GM12878 (cell line): ENCODE results near the gene IGSF6. TPM values are rescaled to one million over a fixed set of nuclear protein-coding genes. Genes with fewer than 3 reads are reported as not detected.
A peak's percentile ranks its signal among the peaks of the same experiment; 100 is the strongest.

ENCODE experiments used
- BCLAF1 ChIP-seq: fragments of 450-650 bp; IDR thresholded peaks from 2 replicates; pipeline ENCODE4 v1.6.1; 2017; ENCODE audit warnings: antibody characterized with exemption, mild to moderate bottlenecking, moderate library complexity
- BRCA1 ChIP-seq: IDR thresholded peaks from 2 replicates; pipeline ENCODE4 v1.6.1; 2011; ENCODE audit warnings: low read depth, low read length, improper control_type of control experiment
- CBX3 ChIP-seq: fragments of 200-600 bp; sonication (generic); IDR thresholded peaks from 2 replicates; pipeline ENCODE4 v1.6.1; 2016; ENCODE audit warnings: low read depth, borderline replicate concordance
- CREM ChIP-seq: IDR thresholded peaks from 2 replicates; pipeline ENCODE4 v1.6.1; 2014; ENCODE audit warnings: antibody characterized with exemption, low read depth
- CTCF ChIP-seq, 3 experiments: IDR thresholded peaks in 2 of 3; conservative IDR thresholded peaks in 1 of 3; 2 replicates each; pipeline ENCODE4 v1.5.1; 2011; ENCODE audit warnings: low read depth in 3 of 3, low read length in 3 of 3, mild to moderate bottlenecking in 3 of 3, control low read depth in 2 of 3, moderate library complexity in 2 of 3, inconsistent platforms in 1 of 3, mixed read lengths in 1 of 3; ENCODE audit not compliant: control insufficient read depth in 2 of 3, insufficient read depth in 1 of 3; ENCODE audit errors: extremely low read depth in 1 of 3
- ESRRA ChIP-seq: IDR thresholded peaks from 2 replicates; pipeline ENCODE4 v1.6.1; 2012; ENCODE audit warnings: mild to moderate bottlenecking, low read length, improper control_type of control experiment
- HDGF ChIP-seq: fragments of 450-650 bp; IDR thresholded peaks from 2 replicates; pipeline ENCODE4 v1.6.1; 2016; ENCODE audit warnings: antibody characterized with exemption
- JUNB ChIP-seq: IDR thresholded peaks from 2 replicates; pipeline ENCODE4 v1.6.1; 2016; ENCODE audit warnings: antibody characterized with exemption, mild to moderate bottlenecking
- MAX ChIP-seq: IDR thresholded peaks from 2 replicates; pipeline ENCODE4 v1.6.1; 2012; ENCODE audit warnings: low read depth, low read length, improper control_type of control experiment
- MXI1 ChIP-seq: fragments of 150-350 bp; IDR thresholded peaks from 2 replicates; pipeline ENCODE4 v1.6.1; 2011; ENCODE audit warnings: low read depth, mild to moderate bottlenecking, inconsistent platforms, low read length, improper control_type of control experiment
- MYC ChIP-seq: IDR thresholded peaks from 2 replicates; pipeline ENCODE4 v1.6.1; 2011; ENCODE audit warnings: mild to moderate bottlenecking, low read length, moderate library complexity, inconsistent platforms; ENCODE audit not compliant: insufficient read depth, insufficient replicate concordance, insufficient read length, severe bottlenecking
- POLR2AphosphoS2 ChIP-seq: IDR thresholded peaks from 2 replicates; pipeline ENCODE4 v1.6.1; 2011; ENCODE audit warnings: low read depth, mild to moderate bottlenecking, low read length, improper control_type of control experiment, moderate library complexity
- RFX5 ChIP-seq: IDR thresholded peaks from 2 replicates; pipeline ENCODE4 v1.6.1; 2011; ENCODE audit warnings: low read depth, low read length, improper control_type of control experiment
- SIX5 ChIP-seq: IDR thresholded peaks from 2 replicates; pipeline ENCODE4 v1.6.1; 2011; ENCODE audit warnings: mild to moderate bottlenecking, low read depth, low read length, moderate library complexity; ENCODE audit not compliant: severe bottlenecking
- SMC3 ChIP-seq: IDR thresholded peaks from 2 replicates; pipeline ENCODE4 v1.6.1; 2011; ENCODE audit warnings: low read length, improper control_type of control experiment, borderline replicate concordance
- SRF ChIP-seq, 2 experiments: IDR thresholded peaks; 2 replicates each; pipeline ENCODE4 v1.6.1; 2011; ENCODE audit warnings: low read depth in 2 of 2, low read length in 2 of 2, mild to moderate bottlenecking in 1 of 2, moderate library complexity in 1 of 2
- SUPT20H ChIP-seq: IDR thresholded peaks from 2 replicates; pipeline ENCODE4 v1.6.1; 2011; ENCODE audit warnings: low read depth, mild to moderate bottlenecking, low read length, moderate library complexity, borderline replicate concordance; ENCODE audit not compliant: control insufficient read depth
- TARDBP ChIP-seq: IDR thresholded peaks from 2 replicates; pipeline ENCODE4 v1.6.1; 2016; ENCODE audit warnings: borderline replicate concordance
- ZNF217 ChIP-seq: fragments of 450-650 bp; IDR thresholded peaks from 2 replicates; pipeline ENCODE4 v1.6.1; 2017; ENCODE audit warnings: antibody characterized with exemption, mild to moderate bottlenecking
- ZNF24 ChIP-seq: fragments of 450-650 bp; IDR thresholded peaks from 2 replicates; pipeline ENCODE4 v1.6.1; 2017; ENCODE audit warnings: antibody characterized with exemption, mild to moderate bottlenecking
- ZNF687 ChIP-seq: fragments of 450-650 bp; IDR thresholded peaks from 2 replicates; pipeline ENCODE4 v1.6.1; 2017; ENCODE audit warnings: mild to moderate bottlenecking, moderate library complexity
- polyA plus RNA-seq, 11 experiments: library from polyadenylated mRNA; depleted of rRNA in 4 of 11; unstranded in 6 of 11; stranded (reverse) in 5 of 11; fragments of >200 nt; fragmentation: Nextera tagmentation in 4 of 11; fragmentation: Illumina TruSeq in 1 of 11; extraction: Ambion mirVana in 4 of 11; extraction: Trizol in 1 of 11; gene quantifications; 1 replicate in 1 of 11; 2 replicates in 10 of 11; pipeline versions ENCODE4 v1.2.1 to v1.2.3, GENCODE V29; 2011 to 2016; ENCODE audit warnings: inconsistent platforms in 2 of 11, missing spikeins in 2 of 11, low read depth in 1 of 11
- total RNA-seq, 4 experiments: library from RNA; depleted of rRNA in 3 of 4; stranded (reverse); fragments of >200 nt in 3 of 4; fragmentation: Illumina TruSeq in 1 of 4; extraction: Trizol in 1 of 4; gene quantifications; 2 replicates each; pipeline versions ENCODE4 v1.2.1 to v1.2.3, GENCODE V29; 2013 to 2021

IGSF6 gene
- total and polyA plus RNA-seq, 10 of the 15 experiments (the other 5 are each of a cell fraction or from before 2014, with no cell fraction given): 0.32 to 1.2 (median 0.72) TPM

GRCh38 chr16:21656795-21657768 is 4.7 kb upstream of the IGSF6 start (continued):
- no peak for TF ChIP-seq MAX
- TF ChIP-seq BCLAF1: no peak
- TF ChIP-seq SMC3: peak; percentile 62; the same call in 1 of the 2 replicates
- no peak for TF ChIP-seq MXI1
- TF ChIP-seq RFX5: no peak
- no peak for TF ChIP-seq MYC
- no peak for TF ChIP-seq TARDBP
- peak; percentile 66; the same call in 1 of the 2 replicates for TF ChIP-seq ZNF217
- no peak for TF ChIP-seq ESRRA
- no peak for TF ChIP-seq JUNB
- TF ChIP-seq SRF (IDR thresholded peaks at IDR 0.05; ENCODE audit: low read depth in 2 of 2, low read length in 2 of 2): no peak
- no peak for TF ChIP-seq HDGF
- no peak for TF ChIP-seq CREM
- TF ChIP-seq POLR2AphosphoS2: no peak
- TF ChIP-seq ZNF24: no peak
- no peak for TF ChIP-seq ZNF687
- TF ChIP-seq CTCF (IDR thresholded peaks at IDR 0.05 in 2 of 3, conservative IDR thresholded peaks at IDR 0.05 in 1 of 3; ENCODE audit: control insufficient read depth in 2 of 3, extremely low read depth in 1 of 3, insufficient read depth in 1 of 3, low read depth in 3 of 3, low read length in 3 of 3): peak; percentile 67 to 81 (median 79)
- no peak for TF ChIP-seq BRCA1
- no peak for TF ChIP-seq SUPT20H
- no peak for TF ChIP-seq SIX5
- no peak for TF ChIP-seq CBX3
